A172 (cell line): ENCODE data around the gene DOCK4. TPM values are rescaled to one million over a fixed set of nuclear protein-coding genes. Genes with fewer than 3 reads are reported as not detected.
A peak's percentile ranks its signal among the peaks of the same experiment; 100 is the strongest.

ENCODE experiments used
- DNase-seq: peaks from one replicate; pipeline ENCODE4 v3.0.0-alpha.2; 2015; ENCODE audit warnings: low spot score
- total RNA-seq: library from RNA; depleted of rRNA; stranded (reverse); fragments of >200 nt; shearing (Covaris generic); gene quantifications from 2 replicates; pipeline ENCODE4 v1.2.3, GENCODE V29; 2014

DOCK4 gene
- total RNA-seq, 1 experiment from 2014 or later, result 7.2 TPM

- DNase-seq, result peak; percentile 59
Measured at GRCh38 chr7:111763221-111763801, 442.9 kb downstream of the DOCK4 start.

GRCh38 chr7:111762799-111763198 is 443.4 kb downstream of the DOCK4 start:
- DNase-seq, result no peak

GRCh38 chr7:111762211-111762610 is 444.0 kb downstream of the DOCK4 start:
- DNase-seq, result no peak

GRCh38 chr7:111760043-111760442 is 446.2 kb downstream of the DOCK4 start:
- DNase-seq, result no peak

GRCh38 chr7:111758332-111758731 is 447.9 kb downstream of the DOCK4 start:
- no peak for DNase-seq

- peak; percentile 39 for DNase-seq
Measured at GRCh38 chr7:111756687-111757178, 449.5 kb downstream of the DOCK4 start.

GRCh38 chr7:111755383-111755782 is 450.8 kb downstream of the DOCK4 start:
- DNase-seq, result no peak

GRCh38 chr7:111753968-111754367 is 452.2 kb downstream of the DOCK4 start:
- no peak for DNase-seq

GRCh38 chr7:111752022-111752582 is 454.1 kb downstream of the DOCK4 start:
- peak; percentile 75 for DNase-seq

- DNase-seq, result no peak
Measured at GRCh38 chr7:111750878-111751277, 455.3 kb downstream of the DOCK4 start.

GRCh38 chr7:111750228-111750627 is 456.0 kb downstream of the DOCK4 start:
- DNase-seq, result no peak

GRCh38 chr7:111749625-111750024 is 456.6 kb downstream of the DOCK4 start:
- DNase-seq, result no peak

- no peak for DNase-seq
Measured at GRCh38 chr7:111747718-111748117, 458.5 kb downstream of the DOCK4 start.

- no peak for DNase-seq
Measured at GRCh38 chr7:111746950-111747349, 459.2 kb downstream of the DOCK4 start.

GRCh38 chr7:111744501-111745155 is 461.6 kb downstream of the DOCK4 start:
- DNase-seq, result no peak

GRCh38 chr7:111743244-111743847 is 462.9 kb downstream of the DOCK4 start:
- DNase-seq, result no peak

- peak; percentile 75 for DNase-seq
Measured at GRCh38 chr7:111741811-111742240, 464.4 kb downstream of the DOCK4 start.

- no peak for DNase-seq
Measured at GRCh38 chr7:111740942-111741341, 465.3 kb downstream of the DOCK4 start.

GRCh38 chr7:111736552-111736874 is 469.7 kb downstream of the DOCK4 start:
- peak; percentile 35 for DNase-seq

- DNase-seq, result peak; percentile 78
Measured at GRCh38 chr7:111735661-111736551, 470.3 kb downstream of the DOCK4 start.

GRCh38 chr7:111734954-111735660 is 471.1 kb downstream of the DOCK4 start:
- DNase-seq, result no peak
